NCI-H2196 treated with DMSO at 0.1 percent for 48 hours (cell line): ENCODE results near the gene NSMF.
"Not testable (repeated sequence)": the region's sequence is repeated elsewhere in the genome, so short reads cannot be mapped to it uniquely, and the experiment has no call there.

ENCODE experiments used
- DNase-seq: peaks from one replicate; lab custom pipeline; 2025; ENCODE audit not compliant: unreplicated experiment; lab: John Stamatoyannopoulos, UW

Gene NSMF

GRCh38 chr9:137477778-137478612 is 18.9 kb upstream of the NSMF start:
- no peak for DNase-seq

GRCh38 chr9:137476856-137477255 is 17.7 kb upstream of the NSMF start:
- DNase-seq = no peak

GRCh38 chr9:137475666-137476065 is 16.5 kb upstream of the NSMF start:
- no peak for DNase-seq

GRCh38 chr9:137474271-137474670 is 15.1 kb upstream of the NSMF start:
- no peak for DNase-seq

GRCh38 chr9:137470785-137471184 is 11.7 kb upstream of the NSMF start:
- no peak for DNase-seq

GRCh38 chr9:137467896-137468295 is 8.8 kb upstream of the NSMF start:
- DNase-seq = no peak

GRCh38 chr9:137467161-137467581 is 8.0 kb upstream of the NSMF start:
- no peak for DNase-seq

- not testable (repeated sequence) for DNase-seq
These were observed 7.4 kb upstream of the NSMF start for GRCh38 chr9:137466389-137467085.

GRCh38 chr9:137465720-137466388 is 6.7 kb upstream of the NSMF start:
- no peak for DNase-seq

- no peak for DNase-seq
These were observed 6.0 kb upstream of the NSMF start for GRCh38 chr9:137465000-137465719.

- DNase-seq = no peak
These were observed 5.3 kb upstream of the NSMF start for GRCh38 chr9:137464291-137464999.

- no peak for DNase-seq
These were observed 4.8 kb upstream of the NSMF start for GRCh38 chr9:137463931-137464290.

GRCh38 chr9:137462986-137463930 is 4.1 kb upstream of the NSMF start:
- no peak for DNase-seq

GRCh38 chr9:137462396-137462985 is 3.4 kb upstream of the NSMF start:
- no peak for DNase-seq

- no peak for DNase-seq
These were observed 2.7 kb upstream of the NSMF start for GRCh38 chr9:137461663-137462395.

GRCh38 chr9:137461316-137461662 is 2.2 kb upstream of the NSMF start:
- DNase-seq = no peak

GRCh38 chr9:137460363-137461315 is 1.5 kb upstream of the NSMF start:
- no peak for DNase-seq
